GM10266 (cell line): Measurements from ENCODE around the gene CCT6B.

Source experiments
- DNase-seq: peaks from one replicate; pipeline ENCODE4 v3.0.0; 2012; ENCODE audit errors: extremely low spot score
- CTCF ChIP-seq: IDR thresholded peaks from 2 replicates; pipeline ENCODE4 v1.5.1; 2012; ENCODE audit warnings: mild to moderate bottlenecking, low read depth; ENCODE audit not compliant: control insufficient read depth, insufficient read depth; ENCODE audit errors: missing control alignments

Gene CCT6B

GRCh38 chr17:34999456-34999855 is 38.2 kb upstream of the CCT6B start:
- DNase-seq: no peak
- no peak for TF ChIP-seq CTCF

DNA sequence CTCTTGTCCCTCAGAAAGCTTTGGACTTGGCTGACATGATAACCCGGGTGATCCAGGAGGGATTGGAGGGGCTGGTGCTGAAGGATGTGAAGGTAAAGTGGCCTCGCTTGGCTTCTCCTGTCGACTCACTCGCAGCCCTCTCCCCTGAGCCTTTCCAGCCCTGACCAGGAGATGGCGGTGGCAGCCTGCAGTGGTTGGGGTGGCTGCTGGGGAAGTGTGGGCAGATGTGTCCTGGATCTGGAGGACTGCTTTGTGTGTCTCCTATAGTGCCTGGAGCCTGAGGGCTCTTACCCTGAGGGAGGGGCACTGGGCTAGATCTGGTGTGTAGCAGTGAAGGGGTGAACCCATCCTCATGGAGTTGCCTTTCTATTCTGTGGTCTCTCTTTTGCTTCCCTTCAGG is 36.9 kb upstream of the CCT6B start:
- TF ChIP-seq CTCF: peak; percentile 97
- peak; percentile 82 for DNase-seq

GRCh38 chr17:34997355-34997862 is 36.1 kb upstream of the CCT6B start:
- DNase-seq: no peak
- TF ChIP-seq CTCF: no peak

DNA sequence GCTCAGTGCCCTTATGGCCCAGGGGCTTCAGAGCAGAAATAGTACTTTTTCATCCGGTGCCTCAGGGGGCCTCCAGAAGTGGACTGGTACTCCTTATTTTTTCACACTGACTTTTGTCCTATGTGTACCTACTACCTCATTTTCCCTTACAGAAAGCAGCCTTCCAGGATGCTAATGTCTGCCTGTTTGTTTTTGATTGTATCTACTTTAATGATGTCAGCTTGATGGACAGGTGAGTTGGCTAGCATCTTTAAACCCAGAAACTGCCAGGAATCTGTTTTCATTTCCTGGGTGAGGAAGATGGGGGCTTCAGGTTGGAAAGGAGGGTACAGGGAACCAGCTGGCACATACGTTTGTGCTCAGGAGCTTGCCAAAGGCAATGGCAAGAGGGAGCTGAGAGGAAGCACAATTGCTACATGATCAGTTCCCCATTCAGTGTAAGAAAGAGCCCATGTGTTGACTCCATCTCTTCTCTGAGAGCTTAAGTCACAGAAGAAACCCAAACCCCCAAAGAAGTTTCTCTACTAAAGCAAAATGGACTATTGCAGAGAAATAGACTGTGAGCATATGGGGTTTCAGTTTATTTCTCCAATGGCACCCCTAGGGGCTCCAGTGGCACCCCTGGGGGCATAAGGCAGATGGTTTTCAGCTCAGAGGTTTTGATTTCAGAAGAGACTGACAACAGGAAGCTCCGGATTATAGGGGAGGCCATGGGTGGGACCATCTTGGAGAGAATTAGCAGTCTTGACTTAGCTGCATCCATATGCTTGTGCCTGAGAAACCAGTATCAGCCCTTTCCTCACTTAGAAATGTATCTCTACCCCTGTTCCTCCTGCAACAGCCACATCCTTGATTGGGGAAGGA is 35.4 kb upstream of the CCT6B start:
- no peak for TF ChIP-seq CTCF
- DNase-seq: no peak

- DNase-seq: no peak
- no peak for TF ChIP-seq CTCF
Measured at GRCh38 chr17:34993031-34993430, 31.8 kb upstream of the CCT6B start.

GRCh38 chr17:34991606-34992005 is 30.3 kb upstream of the CCT6B start:
- DNase-seq: no peak
- TF ChIP-seq CTCF: no peak

DNA sequence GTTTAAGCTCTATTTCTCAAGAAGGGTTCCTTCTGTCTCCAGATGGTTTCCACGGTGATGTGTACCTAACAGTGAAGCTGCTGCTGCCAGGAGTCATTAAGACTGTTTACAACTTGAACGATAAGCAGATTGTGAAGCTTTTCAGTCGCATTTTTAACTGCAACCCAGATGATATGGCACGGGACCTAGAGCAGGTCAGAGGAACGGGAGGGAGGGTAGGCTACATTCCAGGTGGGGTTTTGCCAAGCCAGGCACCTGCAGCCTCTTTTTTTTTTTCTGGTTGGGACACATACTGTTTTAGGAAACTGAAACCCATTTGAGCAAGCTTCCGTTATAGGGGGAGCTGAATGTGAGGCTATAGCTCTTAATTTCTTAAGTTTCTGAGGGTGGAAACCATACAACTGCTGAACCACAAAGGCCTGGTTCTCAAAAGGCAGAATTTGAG is 29.7 kb upstream of the CCT6B start:
- no peak for TF ChIP-seq CTCF
- DNase-seq: peak; percentile 37
